Pancreas (tissue), 10 donors: ENCODE results near the gene ZNF280A. TPM values are rescaled to one million over a fixed set of nuclear protein-coding genes. Genes with fewer than 3 reads are reported as not detected.

Experiments
- ATAC-seq, 4 donors: fragments of 200-7000 bp; cut with Tn5 transposase; one replicate each; pipeline versions ENCODE4 v1.8.0 to v1.9.1; 2020; ENCODE audit warnings: mild to moderate bottlenecking in 4 of 4, moderate library complexity in 4 of 4
- DNase-seq, 6 donors: peaks; one replicate each; pipeline ENCODE4 v3.0.0-alpha.2; 2020
- FAIRE-seq: peaks from 2 replicates; lab custom pipeline; 2012; peaks lifted over from hg19 to GRCh38; lab: Jason Lieb, UNC
- H3K27ac ChIP-seq, 4 donors: fragments of 200-600 bp; sonication (generic); 1 replicate in 3 of 4; 2 replicates in 1 of 4; pipeline versions ENCODE4 v1.5.0 to v1.8.0; 2020
- H3K27me3 ChIP-seq, 4 donors: fragments of 200-600 bp; one replicate each; pipeline ENCODE4 v1.8.0; 2021
- H3K36me3 ChIP-seq, 3 donors: fragments of 200-600 bp; sonication (generic) in 1 of 3; one replicate each; pipeline versions ENCODE4 v1.5.0 to v1.8.0; 2020 to 2021
- H3K4me1 ChIP-seq, 3 donors: fragments of 200-600 bp; one replicate each; pipeline ENCODE4 v1.8.0; 2021
- H3K4me3 ChIP-seq, 4 donors: fragments of 200-600 bp; sonication (generic) in 2 of 4; one replicate each; pipeline versions ENCODE4 v1.5.0 to v1.8.0; 2020 to 2021
- H3K9me3 ChIP-seq, 4 donors: fragments of 200-600 bp; one replicate each; pipeline ENCODE4 v1.8.0; 2021
- WGBS, 2 donors: extraction: QIAGEN DNeasy Blood & Tissue Kit; methylation state at CpG; one replicate each; pipeline ENCODE4 v1.1.7; 2013; 5-methylcytosine and 5-hydroxymethylcytosine counted together
- intact Hi-C, 3 donors: fragments of 100-400 bp; cut with DNase I; formaldehyde crosslinking; loops; one replicate each; pipeline versions ENCODE4 v1.11.1 to v1.14.2; 2022
- polyA plus RNA-seq, 2 donors: library from polyadenylated mRNA; stranded (reverse); fragments of 200-250 nt; gene quantifications; one replicate each; pipeline ENCODE4 v1.2.3, GENCODE V29; 2013
- total RNA-seq, 6 donors: library from RNA; stranded (reverse); fragmentation: NEBNext Ultra II Directional in 4 of 6; extraction: Animal tissue kit (Norgen Biotek cat#: 25700) in 4 of 6; gene quantifications; one replicate each; pipeline versions ENCODE4 v1.2.1 to v1.2.4, GENCODE V29; 2021 to 2023
- TF ChIP-seq, protein P1 (sequence below), 4 donors: fragments of 200-600 bp; sonication (generic) in 3 of 4; IDR thresholded peaks; one replicate each; pipeline versions ENCODE4 v1.5.0 to v1.8.0; 2021; ENCODE audit warnings: antibody characterized with exemption in 4 of 4
- donor health status: healthy with polysubstance abuse.
- donor health status: DM: no; HTN: no; CAD: no; lungs with moderate emphysema.
- donor health status: DM: no; HTN: no; CAD: no.
- donor health status: control.
- donor health status: control.
- donor health status: Bipolar disorder and iron deficiency.
- donor health status: DM: yes; HTN: yes; CAD: no.
- donor health status: DM: no; HTN: no; CAD: no.
- donor health status: DM: no; HTN: no; CAD: no.
- donor health status: DM: yes; HTN: yes; CAD: no.

Gene ZNF280A
- total and polyA plus RNA-seq, 8 donors, result not detected

GRCh38 chr22:22531770-22532546, 11.9 kb upstream of the ZNF280A start:
- no peaks in the 10 kb centered on the region for H3K9me3 ChIP-seq
- no peak for DNase-seq
- ATAC-seq, result no peak
- H3K4me1 ChIP-seq, result no peaks in the 10 kb centered on the region
- no peaks in the 10 kb centered on the region for H3K27me3 ChIP-seq
- no peaks in the 10 kb centered on the region for H3K36me3 ChIP-seq
- TF ChIP-seq, protein P1, sequence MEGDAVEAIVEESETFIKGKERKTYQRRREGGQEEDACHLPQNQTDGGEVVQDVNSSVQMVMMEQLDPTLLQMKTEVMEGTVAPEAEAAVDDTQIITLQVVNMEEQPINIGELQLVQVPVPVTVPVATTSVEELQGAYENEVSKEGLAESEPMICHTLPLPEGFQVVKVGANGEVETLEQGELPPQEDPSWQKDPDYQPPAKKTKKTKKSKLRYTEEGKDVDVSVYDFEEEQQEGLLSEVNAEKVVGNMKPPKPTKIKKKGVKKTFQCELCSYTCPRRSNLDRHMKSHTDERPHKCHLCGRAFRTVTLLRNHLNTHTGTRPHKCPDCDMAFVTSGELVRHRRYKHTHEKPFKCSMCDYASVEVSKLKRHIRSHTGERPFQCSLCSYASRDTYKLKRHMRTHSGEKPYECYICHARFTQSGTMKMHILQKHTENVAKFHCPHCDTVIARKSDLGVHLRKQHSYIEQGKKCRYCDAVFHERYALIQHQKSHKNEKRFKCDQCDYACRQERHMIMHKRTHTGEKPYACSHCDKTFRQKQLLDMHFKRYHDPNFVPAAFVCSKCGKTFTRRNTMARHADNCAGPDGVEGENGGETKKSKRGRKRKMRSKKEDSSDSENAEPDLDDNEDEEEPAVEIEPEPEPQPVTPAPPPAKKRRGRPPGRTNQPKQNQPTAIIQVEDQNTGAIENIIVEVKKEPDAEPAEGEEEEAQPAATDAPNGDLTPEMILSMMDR (IDR thresholded peaks at IDR 0.05), result no peak
- WGBS, 2 donors, result 66 to 75% methylated on average over 7 of the region's 7 CpGs
- H3K27ac ChIP-seq, result no peak overlapping the region
- intact Hi-C loops, result no loop called here
- H3K4me3 ChIP-seq, result no peak overlapping the region
- FAIRE-seq, result no peak

- no peak for FAIRE-seq
- no peak for DNase-seq
- Histone ChIP-seq H3K4me1 (no peaks in the 10 kb centered on the region), H3K27me3 (no peaks in the 10 kb centered on the region), H3K36me3 (no peaks in the 10 kb centered on the region), H3K27ac (no peak overlapping the region), H3K4me3 (no peak overlapping the region), H3K9me3 (no peaks in the 10 kb centered on the region)
- ATAC-seq, result no peak
- 87 to 94% methylated on average over 2 of the region's 2 CpGs for WGBS, 2 donors
- intact Hi-C loops, result no loop called here
- TF ChIP-seq, protein P1 (IDR thresholded peaks at IDR 0.05), result no peak
Observed at GRCh38 chr22:22528780-22529179, 8.7 kb upstream of the ZNF280A start.

GRCh38 chr22:22527312-22527711, 7.2 kb upstream of the ZNF280A start:
- H3K27ac ChIP-seq, result no peak overlapping the region
- H3K4me3 ChIP-seq, result no peak overlapping the region
- WGBS, 2 donors, result 71 to 81% methylated on average over 5 of the region's 5 CpGs
- intact Hi-C loops, result no loop called here
- H3K9me3 ChIP-seq, result no peaks in the 10 kb centered on the region
- no peaks in the 10 kb centered on the region for H3K4me1 ChIP-seq
- H3K27me3 ChIP-seq, result no peaks in the 10 kb centered on the region
- no peak for ATAC-seq
- no peaks in the 10 kb centered on the region for H3K36me3 ChIP-seq
- TF ChIP-seq, protein P1 (IDR thresholded peaks at IDR 0.05), result no peak
- FAIRE-seq, result no peak
- no peak for DNase-seq

GRCh38 chr22:22526125-22526912, 6.2 kb upstream of the ZNF280A start:
- TF ChIP-seq, protein P1 (IDR thresholded peaks at IDR 0.05), result no peak
- no peaks in the 10 kb centered on the region for H3K36me3 ChIP-seq
- ATAC-seq (no peak), FAIRE-seq (no peak), DNase-seq (no peak)
- H3K27me3 ChIP-seq, result no peaks in the 10 kb centered on the region
- H3K4me1 ChIP-seq, result no peaks in the 10 kb centered on the region
- 71 to 83% methylated on average over 4 of the region's 4 CpGs for WGBS, 2 donors
- no peak overlapping the region for H3K27ac ChIP-seq
- intact Hi-C loops, result no loop called here
- H3K4me3 ChIP-seq, result no peak overlapping the region
- no peaks in the 10 kb centered on the region for H3K9me3 ChIP-seq
